Left lung (tissue), 10 donors: ENCODE data around the gene KIF26A. TPM values are rescaled to one million over a fixed set of nuclear protein-coding genes. Genes with fewer than 3 reads are reported as not detected.

Experiments
- ATAC-seq: fragments of 200-7000 bp; cut with Tn5 transposase; one replicate; pipeline ENCODE4 v1.9.1; 2020; ENCODE audit warnings: moderate library complexity
- DNase-seq, 4 donors: peaks; one replicate each; pipeline ENCODE4 v3.0.0-alpha.2; 2013 to 2020
- H3K27ac ChIP-seq, 2 donors: fragments of 200-600 bp; sonication (generic) in 1 of 2; one replicate each; pipeline versions ENCODE4 v1.5.0 to v1.8.0; 2020 to 2021
- H3K27me3 ChIP-seq, 2 donors: fragments of 200-600 bp; sonication (generic) in 1 of 2; one replicate each; pipeline versions ENCODE4 v1.5.0 to v1.8.0; 2020 to 2021
- H3K36me3 ChIP-seq, 2 donors: fragments of 200-600 bp; sonication (generic) in 1 of 2; one replicate each; pipeline versions ENCODE4 v1.5.0 to v1.8.0; 2020 to 2021
- H3K4me1 ChIP-seq, 2 donors: fragments of 200-600 bp; one replicate each; pipeline ENCODE4 v1.8.0; 2021
- H3K4me3 ChIP-seq, 2 donors: fragments of 200-600 bp; sonication (generic) in 1 of 2; one replicate each; pipeline versions ENCODE4 v1.5.0 to v1.8.0; 2020 to 2021; ENCODE audit warnings: mild to moderate bottlenecking in 1 of 2
- H3K9me3 ChIP-seq, 2 donors: fragments of 200-600 bp; sonication (generic) in 1 of 2; one replicate each; pipeline versions ENCODE4 v1.5.0 to v1.8.0; 2020 to 2021
- CTCF ChIP-seq, 2 donors: fragments of 200-600 bp; sonication (generic) in 1 of 2; IDR thresholded peaks; one replicate each; pipeline versions ENCODE4 v1.5.0 to v1.8.0; 2021; ENCODE audit warnings: antibody characterized with exemption in 2 of 2
- intact Hi-C, 2 donors: fragments of 100-400 bp; cut with DNase I; formaldehyde crosslinking; loops; one replicate each; pipeline versions ENCODE4 v1.11.2 to v1.14.2; 2022
- polyA plus RNA-seq, 6 donors: library from polyadenylated mRNA; unstranded; fragments of 120-200 nt; gene quantifications; one replicate each; pipeline ENCODE4 v1.2.1, GENCODE V29; 2013; ENCODE audit not compliant: insufficient read length in 6 of 6
- total RNA-seq, 2 donors: library from RNA; stranded (reverse); fragmentation: NEBNext Ultra II Directional; extraction: Animal tissue kit (Norgen Biotek cat#: 25700); gene quantifications; one replicate each; pipeline ENCODE4 v1.2.1, GENCODE V29; 2021
- donor health status: DM: no; HTN: yes; CAD: no.
- donor health status: DM: no; HTN: no; CAD: no.

The KIF26A gene
- total and polyA plus RNA-seq, 8 donors = 4.5 to 25.5 (median 14.4) TPM

- DNase-seq (no peak), ATAC-seq (no peak)
- Histone ChIP-seq H3K27ac (no peak overlapping the region), H3K4me3 (no peak overlapping the region), H3K9me3 (no peaks in the 10 kb centered on the region), H3K27me3 (no peaks in the 10 kb centered on the region), H3K4me1 (no peaks in the 10 kb centered on the region), H3K36me3 (no peaks in the 10 kb centered on the region)
- intact Hi-C loops = no loop called here
- TF ChIP-seq CTCF (IDR thresholded peaks at IDR 0.05) = no peak
These were observed 18.9 kb downstream of the KIF26A start for GRCh38 chr14:104157016-104157928.

- intact Hi-C loops = no loop called here
- no peaks in the 10 kb centered on the region for H3K36me3 ChIP-seq
- H3K27me3 ChIP-seq = no peaks in the 10 kb centered on the region
- DNase-seq (no peak), ATAC-seq (no peak)
- H3K9me3 ChIP-seq = no peaks in the 10 kb centered on the region
- H3K4me1 ChIP-seq = no peaks in the 10 kb centered on the region
- no peak overlapping the region for H3K4me3 ChIP-seq
- H3K27ac ChIP-seq = no peak overlapping the region
- TF ChIP-seq CTCF (IDR thresholded peaks at IDR 0.05) = no peak
These were observed 20.7 kb downstream of the KIF26A start for GRCh38 chr14:104158827-104159798.

GRCh38 chr14:104159990-104160389 lies 21.6 kb downstream of the KIF26A start:
- no peak for ATAC-seq
- Histone ChIP-seq H3K36me3 (no peaks in the 10 kb centered on the region), H3K9me3 (no peaks in the 10 kb centered on the region), H3K4me3 (no peak overlapping the region), H3K27me3 (no peaks in the 10 kb centered on the region), H3K4me1 (no peaks in the 10 kb centered on the region), H3K27ac (no peak overlapping the region)
- intact Hi-C loops = no loop called here
- DNase-seq = no peak
- TF ChIP-seq CTCF (IDR thresholded peaks at IDR 0.05) = no peak

GRCh38 chr14:104161602-104162367 lies 23.4 kb downstream of the KIF26A start:
- DNase-seq = no peak
- Histone ChIP-seq H3K9me3 (no peaks in the 10 kb centered on the region), H3K4me1 (no peaks in the 10 kb centered on the region), H3K36me3 (no peaks in the 10 kb centered on the region), H3K27ac (no peak overlapping the region), H3K4me3 (no peak overlapping the region), H3K27me3 (no peaks in the 10 kb centered on the region)
- no peak for ATAC-seq
- intact Hi-C loops = no loop called here
- no peak for TF ChIP-seq CTCF (IDR thresholded peaks at IDR 0.05)
